GM18508 (cell line): Measurements from ENCODE around the gene CSF2.

ENCODE experiments used
- ATAC-seq: cut with Tn5 transposase; IDR thresholded peaks from one replicate; pipeline ENCODE4 v1.9.1; 2021; ENCODE audit warnings: moderate number of reproducible peaks; ENCODE audit not compliant: insufficient read depth, unreplicated experiment

CSF2 gene

GRCh38 chr5:132073231-132074013 lies at the start of gene CSF2:
Gene CSF2 (plus strand): TSS chr5:132073789. CDS start chr5:132073824, 35 bp downstream.
- no peak for ATAC-seq

GRCh38 chr5:132024117-132024435 lies 49.5 kb upstream of the CSF2 start:
- no peak for ATAC-seq

- no peak for ATAC-seq
These were observed 48.7 kb upstream of the CSF2 start for GRCh38 chr5:132024789-132025402.

- ATAC-seq: no peak
These were observed 48.1 kb upstream of the CSF2 start for GRCh38 chr5:132025403-132025971.

- ATAC-seq: no peak
These were observed 47.0 kb upstream of the CSF2 start for GRCh38 chr5:132026516-132027008.

- no peak for ATAC-seq
These were observed 46.6 kb upstream of the CSF2 start for GRCh38 chr5:132027027-132027426.

- ATAC-seq: no peak
These were observed 43.8 kb upstream of the CSF2 start for GRCh38 chr5:132029609-132030330.

GRCh38 chr5:132030610-132031009 lies 43.0 kb upstream of the CSF2 start:
- ATAC-seq: no peak

GRCh38 chr5:132032196-132032595 lies 41.4 kb upstream of the CSF2 start:
- ATAC-seq: no peak

- ATAC-seq: no peak
These were observed 40.5 kb upstream of the CSF2 start for GRCh38 chr5:132033122-132033521.

- no peak for ATAC-seq
These were observed 36.2 kb upstream of the CSF2 start for GRCh38 chr5:132037353-132037752.

GRCh38 chr5:132044207-132044606 lies 29.4 kb upstream of the CSF2 start:
- ATAC-seq: no peak

- ATAC-seq: no peak
These were observed 26.7 kb upstream of the CSF2 start for GRCh38 chr5:132046880-132047299.

- ATAC-seq: no peak
These were observed 24.5 kb upstream of the CSF2 start for GRCh38 chr5:132049093-132049492.

- no peak for ATAC-seq
These were observed 24.0 kb upstream of the CSF2 start for GRCh38 chr5:132049559-132049958.

GRCh38 chr5:132050136-132050535 lies 23.5 kb upstream of the CSF2 start:
- no peak for ATAC-seq

GRCh38 chr5:132050661-132051552 lies 22.7 kb upstream of the CSF2 start:
- no peak for ATAC-seq

- no peak for ATAC-seq
These were observed 21.1 kb upstream of the CSF2 start for GRCh38 chr5:132052520-132052919.

GRCh38 chr5:132053483-132053882 lies 20.1 kb upstream of the CSF2 start:
- no peak for ATAC-seq
